Thyroid gland (tissue), 4 donors: Measurements from ENCODE around the gene BCAS1.

Experiments
- POLR2A ChIP-seq, 2 donors: fragments of 450-650 bp; IDR thresholded peaks; one replicate each; pipeline ENCODE4 v1.6.1; 2017; ENCODE audit warnings: antibody characterized with exemption in 2 of 2, mild to moderate bottlenecking in 2 of 2, moderate library complexity in 1 of 2
- TF ChIP-seq, protein P1 (sequence below), 6 experiments: fragments of 200-600 bp in 3 of 6; fragments of 450-650 bp in 3 of 6; sonication (generic) in 3 of 6; IDR thresholded peaks; one replicate each; pipeline ENCODE4 v1.5.1; 2016 to 2019; ENCODE audit warnings: antibody characterized with exemption in 6 of 6, mild to moderate bottlenecking in 2 of 6, inconsistent platforms in 1 of 6, moderate library complexity in 1 of 6

DNA sequence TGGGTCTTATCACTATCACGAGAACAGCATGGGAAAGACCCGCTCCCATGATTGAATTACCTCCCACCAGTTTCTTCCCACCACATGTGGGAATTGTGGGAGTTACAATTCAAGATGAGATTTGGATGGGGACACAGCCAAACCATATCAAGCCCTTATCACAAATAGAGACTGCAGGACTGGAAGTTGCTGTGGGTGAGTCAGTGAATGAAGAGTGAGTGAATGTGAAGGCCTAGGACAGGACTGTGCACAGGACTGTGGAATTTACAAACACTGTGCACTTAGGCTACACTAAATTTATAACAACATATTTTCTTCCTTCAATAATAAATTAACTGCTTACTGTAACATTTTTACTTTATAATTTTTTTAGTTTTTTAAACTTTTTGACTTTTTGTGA is 30.2 kb upstream of the BCAS1 start:
- TF ChIP-seq, protein P1, sequence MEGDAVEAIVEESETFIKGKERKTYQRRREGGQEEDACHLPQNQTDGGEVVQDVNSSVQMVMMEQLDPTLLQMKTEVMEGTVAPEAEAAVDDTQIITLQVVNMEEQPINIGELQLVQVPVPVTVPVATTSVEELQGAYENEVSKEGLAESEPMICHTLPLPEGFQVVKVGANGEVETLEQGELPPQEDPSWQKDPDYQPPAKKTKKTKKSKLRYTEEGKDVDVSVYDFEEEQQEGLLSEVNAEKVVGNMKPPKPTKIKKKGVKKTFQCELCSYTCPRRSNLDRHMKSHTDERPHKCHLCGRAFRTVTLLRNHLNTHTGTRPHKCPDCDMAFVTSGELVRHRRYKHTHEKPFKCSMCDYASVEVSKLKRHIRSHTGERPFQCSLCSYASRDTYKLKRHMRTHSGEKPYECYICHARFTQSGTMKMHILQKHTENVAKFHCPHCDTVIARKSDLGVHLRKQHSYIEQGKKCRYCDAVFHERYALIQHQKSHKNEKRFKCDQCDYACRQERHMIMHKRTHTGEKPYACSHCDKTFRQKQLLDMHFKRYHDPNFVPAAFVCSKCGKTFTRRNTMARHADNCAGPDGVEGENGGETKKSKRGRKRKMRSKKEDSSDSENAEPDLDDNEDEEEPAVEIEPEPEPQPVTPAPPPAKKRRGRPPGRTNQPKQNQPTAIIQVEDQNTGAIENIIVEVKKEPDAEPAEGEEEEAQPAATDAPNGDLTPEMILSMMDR (IDR thresholded peaks at IDR 0.05), result no peak
- no peak for TF ChIP-seq POLR2A (IDR thresholded peaks at IDR 0.05)
